ENCODE data around the gene APIP.

Gene APIP, protein sequence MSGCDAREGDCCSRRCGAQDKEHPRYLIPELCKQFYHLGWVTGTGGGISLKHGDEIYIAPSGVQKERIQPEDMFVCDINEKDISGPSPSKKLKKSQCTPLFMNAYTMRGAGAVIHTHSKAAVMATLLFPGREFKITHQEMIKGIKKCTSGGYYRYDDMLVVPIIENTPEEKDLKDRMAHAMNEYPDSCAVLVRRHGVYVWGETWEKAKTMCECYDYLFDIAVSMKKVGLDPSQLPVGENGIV

DNA sequence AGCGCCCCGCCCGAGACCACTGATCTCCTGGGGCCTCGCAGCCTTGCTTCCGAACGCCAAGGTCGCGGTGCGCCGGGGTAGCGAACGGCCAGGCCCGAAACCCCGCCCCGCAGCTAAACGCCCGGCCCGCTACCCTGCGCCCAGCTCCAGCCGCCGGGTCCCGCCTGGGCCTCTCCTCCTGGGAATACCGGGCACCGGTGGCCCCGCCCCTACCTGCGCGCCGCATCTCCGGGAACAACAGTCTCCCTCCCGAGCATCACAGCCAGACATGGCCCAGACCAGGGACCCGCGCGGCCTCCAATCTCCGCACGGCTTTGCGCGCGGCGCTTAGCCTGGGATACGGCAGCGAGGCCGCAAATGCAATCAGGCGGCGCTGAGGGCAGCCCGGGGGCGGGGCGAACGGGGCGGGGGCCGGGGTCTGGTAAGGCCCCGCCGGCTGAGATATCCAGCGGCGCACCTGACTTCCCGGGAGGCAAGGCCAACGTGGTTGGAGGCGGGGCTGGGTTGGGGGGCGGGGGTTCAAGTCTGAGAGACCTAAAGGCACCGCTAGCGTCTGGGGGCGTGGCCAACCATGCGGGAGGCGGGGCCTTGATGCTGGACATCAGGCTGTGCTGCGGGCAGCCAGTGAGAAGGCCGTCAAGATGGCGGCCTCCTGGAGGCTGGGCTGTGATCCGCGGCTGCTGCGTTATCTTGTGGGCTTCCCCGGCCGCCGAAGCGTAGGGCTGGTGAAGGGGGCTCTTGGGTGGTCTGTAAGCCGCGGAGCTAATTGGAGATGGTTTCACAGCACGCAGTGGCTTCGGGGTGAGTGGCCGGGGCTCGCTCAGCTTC lies at the start of gene APIP, which contains the start of gene PDHX:
TSS of gene APIP (minus strand) at position 365 of the 828 bp plus-strand sequence. CDS start at position 270, 95 bp downstream.
TSS of gene PDHX (plus strand) at position 604 of the 828 bp plus-strand sequence. CDS start at position 642, 38 bp downstream.
- in situ Hi-C loops (cut with MboI; ENCODE audit: low sequenced_read_pairs), result no loop called here

DNA sequence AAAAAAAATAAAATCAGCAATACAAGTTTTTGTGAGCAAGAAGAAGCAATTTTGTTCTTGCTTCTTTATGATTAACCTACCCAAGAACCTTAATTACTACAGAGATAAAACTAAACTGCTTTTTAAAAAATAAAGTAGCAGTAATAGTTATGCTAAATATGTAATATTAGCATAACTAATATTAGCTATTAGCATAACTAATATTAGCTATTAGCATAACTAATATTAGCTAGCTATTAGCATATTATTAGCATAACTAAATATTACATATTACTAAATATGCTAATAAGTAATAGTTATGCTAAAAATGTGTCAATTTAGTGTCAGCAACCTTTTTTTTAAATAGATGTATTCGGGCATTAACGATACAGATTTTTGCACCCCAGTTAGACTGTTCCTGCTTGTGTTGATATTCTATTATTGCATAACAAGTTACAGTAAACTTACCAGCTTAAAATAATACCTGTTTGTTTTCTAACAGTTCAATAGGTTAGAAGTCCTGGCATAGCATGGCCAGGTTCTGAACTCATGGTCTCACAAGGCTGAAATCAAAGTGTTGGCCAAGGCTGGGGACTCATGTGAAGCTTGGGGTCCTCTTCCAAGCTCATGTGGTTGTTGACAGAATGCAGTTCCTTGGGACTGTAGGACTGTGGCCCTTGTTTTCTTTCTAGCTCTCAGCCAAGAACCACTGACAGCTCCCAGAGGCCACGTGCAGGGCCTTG lies 48.6 kb upstream of the APIP start:
- in situ Hi-C loops (cut with MboI; ENCODE audit: low sequenced_read_pairs), result no loop called here

DNA sequence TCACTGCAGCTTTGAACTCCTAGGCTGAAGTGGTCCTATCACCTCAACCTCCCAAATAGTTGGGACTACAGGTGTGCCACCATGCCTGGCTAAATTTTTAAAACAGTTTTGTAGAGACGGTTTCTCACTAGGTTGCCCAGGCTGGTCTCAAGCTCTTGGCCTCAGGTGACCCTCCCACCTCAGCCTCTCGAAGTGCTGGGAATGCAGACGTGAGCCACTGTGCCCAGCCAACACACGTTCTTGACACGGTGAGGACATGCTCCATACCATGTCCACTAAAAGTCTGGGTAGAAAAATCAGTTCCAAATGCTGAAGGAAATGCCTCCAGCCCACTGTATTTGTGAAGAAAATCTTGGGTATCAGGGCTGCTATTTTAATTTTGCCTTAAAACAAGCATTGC lies 47.2 kb upstream of the APIP start:
- in situ Hi-C loops (cut with MboI; ENCODE audit: low sequenced_read_pairs), result no loop called here

DNA sequence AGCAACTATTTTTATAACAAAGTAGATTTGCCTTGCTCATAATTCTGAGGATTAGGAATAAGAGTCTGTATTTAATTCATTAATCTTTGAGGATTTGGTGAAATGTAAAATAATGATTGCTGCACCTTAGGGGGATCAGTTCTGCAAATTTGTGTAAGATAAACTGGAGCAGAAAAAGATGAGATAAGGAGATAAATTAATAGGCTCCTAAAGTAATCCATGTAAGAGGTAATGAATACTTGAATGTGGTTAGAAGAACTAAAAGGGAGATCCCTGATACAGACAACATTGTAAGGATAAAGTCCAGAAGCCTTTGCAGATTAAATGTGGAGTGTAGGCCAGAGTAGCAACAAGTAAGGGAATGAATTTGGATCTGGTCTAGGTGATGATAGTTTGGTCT lies 45.9 kb upstream of the APIP start:
- in situ Hi-C loops (cut with MboI; ENCODE audit: low sequenced_read_pairs), result no loop called here

DNA sequence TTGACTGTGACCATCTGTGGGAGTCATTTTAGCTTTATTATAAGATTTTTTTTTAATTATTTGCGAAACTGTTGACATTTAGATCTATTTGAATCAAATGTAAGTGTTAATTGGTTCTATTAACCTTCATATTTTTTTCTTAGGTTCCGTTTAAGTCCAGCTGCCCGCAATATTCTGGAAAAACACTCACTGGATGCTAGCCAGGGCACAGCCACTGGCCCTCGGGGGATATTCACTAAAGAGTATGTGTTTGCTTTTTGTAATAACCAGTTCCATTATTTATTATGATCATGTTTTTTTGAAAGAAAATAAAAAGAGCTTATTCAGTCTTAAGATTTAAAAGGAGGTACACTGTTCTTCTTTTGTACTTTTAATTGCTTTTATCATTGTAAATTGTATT lies 44.1 kb upstream of the APIP start:
- in situ Hi-C loops (cut with MboI; ENCODE audit: low sequenced_read_pairs), result no loop called here

DNA sequence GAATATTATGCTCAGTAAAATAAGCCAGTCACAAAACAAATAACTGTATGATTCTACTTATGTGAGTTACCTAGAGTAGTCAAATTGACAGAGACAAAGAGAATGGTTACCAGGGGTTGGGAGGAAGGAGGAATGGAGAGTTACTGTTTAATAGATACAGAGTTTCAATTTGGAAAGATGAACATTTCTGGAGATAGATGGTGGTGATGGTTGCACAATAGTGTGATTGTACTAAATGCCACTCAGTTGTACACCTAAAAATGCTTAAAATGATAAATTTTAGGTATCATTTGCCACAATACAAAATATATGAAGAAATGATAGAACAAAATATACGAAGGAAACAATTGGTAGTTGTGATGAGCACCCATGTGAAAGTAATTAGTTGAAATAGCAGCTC lies 43.6 kb upstream of the APIP start:
- in situ Hi-C loops (cut with MboI; ENCODE audit: low sequenced_read_pairs), result no loop called here

DNA sequence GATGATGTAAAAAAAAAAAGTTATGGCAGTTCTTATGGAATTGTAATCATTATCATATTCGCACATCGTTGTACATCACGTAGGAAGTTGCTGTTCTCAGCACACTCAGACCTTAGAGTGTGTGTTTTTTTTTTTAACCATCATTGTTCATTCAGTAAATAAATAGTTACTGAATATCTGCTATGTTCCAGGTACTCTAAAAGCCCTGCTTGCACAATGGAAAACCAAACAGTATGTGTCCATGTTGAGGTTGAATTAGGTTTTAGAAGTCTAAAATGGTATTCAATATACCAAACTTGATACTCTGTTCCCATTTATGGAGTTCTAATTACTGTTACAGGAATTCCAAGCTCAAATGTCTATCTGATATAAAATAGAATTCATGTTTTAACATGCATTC lies 41.4 kb upstream of the APIP start:
- in situ Hi-C loops (cut with MboI; ENCODE audit: low sequenced_read_pairs), result no loop called here

DNA sequence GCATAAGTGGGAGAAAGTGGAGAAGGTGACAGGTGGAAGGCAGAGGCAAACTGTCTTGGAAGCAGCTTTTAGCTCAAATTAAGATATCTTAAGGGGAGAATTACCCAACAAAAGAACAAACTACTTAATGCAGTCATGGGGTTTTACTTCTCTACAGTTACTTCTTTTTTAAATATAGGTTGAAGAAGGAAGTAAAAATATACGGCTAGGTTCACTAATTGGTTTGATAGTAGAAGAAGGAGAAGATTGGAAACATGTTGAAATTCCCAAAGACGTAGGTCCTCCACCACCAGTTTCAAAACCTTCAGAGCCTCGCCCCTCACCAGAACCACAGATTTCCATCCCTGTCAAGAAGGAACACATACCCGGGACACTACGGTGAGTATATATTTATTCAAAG lies 41.0 kb upstream of the APIP start:
- in situ Hi-C loops (cut with MboI; ENCODE audit: low sequenced_read_pairs), result no loop called here

DNA sequence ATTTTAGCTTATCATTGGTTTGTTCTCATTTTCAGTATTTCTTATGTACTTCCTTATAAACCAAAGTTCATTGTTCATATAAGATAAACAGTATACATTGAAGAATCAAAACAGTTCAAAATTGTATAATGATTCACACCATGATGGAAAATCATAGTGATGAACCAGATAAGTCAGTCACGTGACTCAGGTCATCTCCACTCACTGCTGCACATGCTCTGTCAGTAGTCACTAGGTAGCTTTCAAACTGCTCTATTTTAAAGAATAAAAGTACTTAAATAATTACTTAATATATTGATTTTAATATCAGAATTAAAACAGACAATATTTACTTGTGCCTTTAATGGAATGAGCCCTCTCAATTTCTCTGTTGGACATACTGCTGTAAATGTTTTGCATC lies 37.8 kb upstream of the APIP start:
- in situ Hi-C loops (cut with MboI; ENCODE audit: low sequenced_read_pairs), result no loop called here

DNA sequence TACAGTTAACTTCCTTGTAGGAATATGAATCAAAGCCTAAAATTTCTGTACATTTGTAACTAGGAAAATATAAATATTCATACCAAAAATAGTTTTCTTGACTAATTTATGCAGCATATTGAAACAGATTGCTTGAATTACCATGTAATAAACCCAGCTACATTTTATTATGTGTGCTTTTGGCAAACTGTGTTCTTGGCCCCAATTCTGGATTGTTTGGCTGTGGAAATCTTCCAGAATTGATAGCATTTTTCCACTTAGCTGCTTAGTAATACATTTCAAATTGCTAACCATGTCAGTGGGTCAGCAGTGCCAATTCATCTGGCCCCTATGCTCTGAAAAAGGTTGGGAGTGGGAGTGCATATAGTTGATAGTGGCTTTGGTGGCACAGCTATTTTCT lies 32.5 kb upstream of the APIP start:
- in situ Hi-C loops (cut with MboI; ENCODE audit: low sequenced_read_pairs), result no loop called here

DNA sequence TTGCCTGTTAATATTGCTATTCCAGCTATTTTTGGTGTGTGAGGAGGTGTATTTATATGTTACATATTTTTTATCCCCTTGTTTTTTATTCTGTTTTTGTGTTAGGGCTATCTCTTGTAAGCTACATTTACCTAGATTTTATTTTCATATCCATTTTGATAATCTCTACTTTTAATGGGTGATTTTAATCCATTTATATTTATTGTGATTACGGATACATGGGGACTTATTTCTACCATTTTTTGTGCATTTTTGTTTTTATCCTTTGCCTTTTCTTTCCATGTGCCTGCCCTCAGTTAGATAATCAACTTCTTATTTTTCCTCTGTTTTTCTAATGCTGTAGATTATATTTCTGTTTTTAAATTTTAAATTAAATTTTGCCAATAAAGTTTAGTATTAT lies 28.5 kb upstream of the APIP start:
- in situ Hi-C loops (cut with MboI; ENCODE audit: low sequenced_read_pairs), result no loop called here

DNA sequence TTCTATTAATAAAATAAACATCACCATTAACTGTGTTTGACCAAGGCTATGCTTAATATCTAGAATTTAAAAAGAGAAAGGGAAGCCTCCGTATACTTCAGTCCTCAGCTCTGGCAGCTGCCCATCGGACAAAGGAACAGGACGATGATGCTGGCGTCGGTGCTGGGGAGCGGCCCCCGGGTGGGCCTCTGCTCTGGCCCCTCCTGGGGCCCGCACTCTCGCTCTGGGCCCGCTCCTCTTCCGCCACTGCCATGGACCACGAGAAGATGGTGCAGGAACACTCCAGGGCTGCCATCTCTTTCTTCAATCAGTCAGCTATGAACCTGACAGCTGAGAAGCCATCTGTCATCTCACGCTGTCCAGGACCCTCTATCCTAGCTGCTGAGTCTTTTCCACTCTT lies 25.5 kb upstream of the APIP start:
- in situ Hi-C loops (cut with MboI; ENCODE audit: low sequenced_read_pairs), result no loop called here

DNA sequence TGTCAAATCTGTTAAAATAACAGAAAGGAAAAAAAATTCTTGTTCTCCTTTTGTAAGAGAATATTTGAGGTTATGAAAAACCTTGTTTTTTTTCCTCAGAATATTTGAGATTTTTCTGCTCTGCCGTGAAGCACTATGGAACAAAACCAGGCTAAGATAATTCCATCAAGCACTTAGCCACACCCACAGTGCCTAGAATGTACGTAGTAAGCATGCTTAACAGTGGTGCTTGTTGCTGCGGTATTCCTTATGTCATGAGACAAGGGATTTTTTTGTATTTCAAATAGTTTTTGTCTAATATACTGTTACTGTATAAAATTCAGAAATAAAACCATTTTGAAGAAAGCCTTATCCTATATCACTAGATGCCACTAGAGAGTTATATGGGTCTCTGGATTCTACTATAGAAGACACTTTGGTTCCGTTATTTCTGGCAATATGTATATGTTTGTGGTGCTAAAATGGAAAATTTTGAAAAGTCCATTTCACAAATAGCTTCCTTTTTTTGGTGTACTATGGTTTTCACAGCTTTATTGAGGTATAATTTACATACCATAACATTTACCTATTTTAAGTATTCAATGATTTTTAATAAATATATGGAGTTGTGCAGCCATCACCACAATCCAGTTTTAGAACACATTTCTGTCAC lies 24.0 kb upstream of the APIP start:
- in situ Hi-C loops (cut with MboI; ENCODE audit: low sequenced_read_pairs), result no loop called here

DNA sequence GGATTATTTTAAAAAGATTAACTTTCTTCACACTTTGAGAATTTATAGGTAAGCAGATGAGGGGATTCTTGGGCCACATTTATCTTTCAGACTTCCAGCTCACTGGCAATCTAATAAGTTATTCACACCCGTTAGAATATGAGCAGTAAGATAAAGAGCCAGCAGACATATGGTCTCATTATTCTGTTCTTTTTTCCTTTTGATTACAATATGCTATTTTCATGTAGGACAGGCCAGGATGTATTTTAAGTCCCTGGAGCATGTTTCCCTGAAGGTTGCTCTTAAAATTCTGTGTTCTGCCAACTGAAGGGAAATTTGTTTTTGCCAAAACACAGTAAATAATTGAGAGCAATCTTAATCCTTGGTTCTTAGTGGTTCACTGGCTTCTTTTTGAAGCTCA lies 22.4 kb upstream of the APIP start:
- in situ Hi-C loops (cut with MboI; ENCODE audit: low sequenced_read_pairs), result no loop called here

DNA sequence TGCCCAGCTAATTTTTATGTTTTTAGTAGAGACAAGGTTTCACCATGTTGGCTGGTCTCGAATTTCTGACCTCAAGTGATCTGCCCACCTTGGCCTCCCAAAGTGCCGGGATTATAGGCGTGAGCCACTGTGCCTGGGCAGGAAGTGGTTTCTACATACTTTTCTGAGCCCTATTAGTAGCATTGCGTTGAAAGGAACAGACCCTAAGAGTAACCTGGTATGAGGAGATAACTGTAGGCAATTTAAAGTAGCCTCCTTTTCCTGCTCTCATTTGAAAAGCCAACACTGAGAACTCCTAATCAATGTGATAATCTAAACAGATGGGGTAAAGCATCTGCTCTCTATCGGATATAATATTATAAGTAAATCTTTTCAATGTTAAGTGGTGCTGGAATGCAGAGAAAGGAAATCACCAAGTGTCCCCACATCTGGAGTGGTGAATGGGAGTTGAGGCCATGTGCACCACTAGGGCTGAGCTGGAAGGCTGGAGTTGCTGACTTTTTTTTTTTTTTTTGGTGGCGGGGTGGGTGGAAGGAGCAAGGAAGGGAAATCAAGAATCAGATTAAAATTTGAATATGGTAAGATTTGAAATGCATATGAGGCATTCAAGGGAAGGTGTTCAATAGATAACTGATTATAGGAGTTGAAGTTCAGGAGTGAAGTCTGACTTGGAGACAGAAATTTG lies 20.9 kb upstream of the APIP start:
- in situ Hi-C loops (cut with MboI; ENCODE audit: low sequenced_read_pairs), result no loop called here

DNA sequence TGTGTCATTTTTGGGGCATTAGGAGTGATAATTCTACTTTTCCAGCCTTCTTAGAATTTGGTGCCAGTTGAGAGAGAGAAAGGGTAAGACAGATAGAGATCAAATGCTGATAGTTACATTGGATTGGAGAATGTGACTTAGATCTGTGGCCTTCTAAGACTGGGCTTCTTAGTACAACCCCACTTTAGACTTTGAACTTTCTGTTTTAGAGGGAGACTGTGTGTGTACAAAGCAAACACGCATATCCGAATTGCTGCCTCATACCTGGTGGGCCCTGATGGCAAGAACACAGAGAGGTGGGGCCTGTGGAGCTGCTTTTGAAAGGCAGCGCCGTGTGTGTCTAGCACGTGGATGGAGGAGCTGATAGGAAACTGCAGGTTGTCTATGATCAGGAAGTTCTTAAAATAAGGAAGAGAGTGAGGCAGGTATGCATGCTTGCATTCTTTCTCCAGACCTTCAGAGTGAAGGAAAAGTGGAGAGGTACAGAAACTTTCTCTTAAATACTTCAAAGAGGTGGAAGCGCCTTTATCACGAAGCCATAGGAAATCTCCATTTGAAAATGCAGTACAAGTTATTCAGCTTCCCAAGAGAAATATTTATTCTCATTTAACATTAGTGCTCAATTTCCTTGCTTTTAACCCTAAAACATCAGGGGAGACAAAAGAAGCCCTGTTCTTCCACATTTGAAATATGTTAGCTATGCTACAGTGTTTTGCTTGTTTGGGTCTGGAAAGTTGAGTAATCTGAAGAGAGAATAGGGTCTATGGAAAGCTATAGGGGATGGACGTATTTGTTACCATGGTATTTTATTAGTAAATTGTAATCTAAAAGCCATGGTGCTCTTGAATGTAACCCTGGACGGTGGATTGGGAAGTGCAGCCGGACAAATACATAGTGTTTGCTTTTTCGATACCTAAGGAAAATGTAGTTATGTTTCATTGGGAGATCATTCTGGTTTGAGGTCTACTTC lies 13.9 kb upstream of the APIP start:
- in situ Hi-C loops (cut with MboI; ENCODE audit: low sequenced_read_pairs), result no loop called here

DNA sequence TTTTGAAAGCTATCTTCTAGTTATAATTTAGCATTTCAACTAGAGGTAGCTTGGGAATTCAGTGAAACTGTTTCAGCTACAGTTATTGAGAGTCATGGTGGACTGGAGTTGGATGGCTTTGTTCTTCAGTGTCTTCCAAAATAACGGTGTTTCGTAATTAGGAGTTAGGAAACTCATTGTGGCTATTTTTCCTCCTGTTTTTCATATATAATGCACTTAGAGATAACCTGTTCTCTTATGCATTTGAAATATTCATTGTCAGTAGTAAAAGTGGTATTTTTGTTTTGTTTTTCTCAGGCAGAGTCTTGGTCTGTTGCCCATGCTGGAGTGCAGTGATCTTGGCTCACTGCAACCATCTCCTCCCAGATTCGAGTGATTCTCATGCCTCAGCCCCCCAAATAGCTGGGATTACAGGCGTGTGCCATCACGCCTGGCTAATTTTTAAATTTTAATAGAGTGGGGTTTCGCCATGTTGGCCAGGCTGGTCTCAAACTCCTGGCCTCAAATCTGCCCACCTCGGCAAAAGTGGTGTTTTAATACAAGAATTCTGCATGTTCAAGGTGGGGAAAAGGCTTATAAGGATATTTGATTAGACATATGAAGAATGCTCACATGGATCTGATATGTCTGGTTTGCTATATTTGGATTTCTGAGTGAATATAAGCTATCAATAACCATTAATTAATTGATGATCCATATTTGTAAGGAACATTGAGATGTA lies 12.9 kb upstream of the APIP start:
- in situ Hi-C loops (cut with MboI; ENCODE audit: low sequenced_read_pairs), result no loop called here

DNA sequence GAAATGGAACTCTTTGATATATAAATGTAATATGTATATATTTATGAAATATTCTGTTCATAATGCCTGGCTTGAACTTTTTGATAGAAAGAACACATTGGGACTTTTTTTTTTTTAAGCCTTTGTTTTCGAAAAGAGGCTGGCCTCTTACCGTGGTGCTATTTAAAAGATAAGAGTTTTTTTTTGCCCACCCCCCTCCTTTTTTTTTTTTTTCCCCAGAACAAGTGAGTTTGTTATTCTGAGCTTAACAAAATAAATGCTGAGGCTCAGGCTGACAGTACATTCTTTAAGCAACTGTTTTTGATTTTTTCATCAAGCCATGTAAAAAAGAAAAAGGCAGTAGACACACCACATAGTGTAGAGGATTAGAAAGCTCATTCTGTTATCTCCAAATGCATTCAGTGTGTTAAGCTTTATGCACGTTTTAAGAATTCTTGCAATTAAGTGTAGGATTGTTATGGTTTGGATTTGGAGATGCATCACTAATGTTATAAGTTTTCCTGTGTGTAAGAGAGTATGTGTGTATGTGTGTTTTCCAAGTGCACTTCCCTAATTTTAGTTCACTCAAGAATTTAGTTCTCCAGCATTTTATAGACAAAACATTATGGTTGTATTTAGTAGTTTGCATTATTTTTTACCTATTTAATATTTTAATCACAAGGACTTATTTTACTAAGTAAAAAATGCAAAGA lies 12.2 kb upstream of the APIP start:
- in situ Hi-C loops (cut with MboI; ENCODE audit: low sequenced_read_pairs), result no loop called here

DNA sequence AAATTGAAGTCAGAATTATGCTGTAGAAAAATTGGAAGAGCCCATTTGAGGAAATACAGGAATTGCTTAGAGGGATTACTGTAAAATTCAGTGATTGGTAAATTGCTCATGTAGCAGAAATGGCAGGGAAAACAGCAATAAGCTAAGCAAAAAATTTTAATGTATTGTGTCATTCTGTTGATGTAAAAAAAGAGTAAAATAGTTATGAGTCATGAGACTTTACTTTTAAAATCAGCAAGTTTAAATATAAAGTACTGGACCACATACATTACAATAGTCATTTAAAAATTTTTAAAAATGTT lies 10.6 kb upstream of the APIP start:
- in situ Hi-C loops (cut with MboI; ENCODE audit: low sequenced_read_pairs), result no loop called here

All from hTERT RPE-1 (cell line).